ENCODE data around the gene IGF2BP1.
"Not testable (repeated sequence)": the region's sequence is repeated elsewhere in the genome, so short reads cannot be mapped to it uniquely, and the experiment has no call there.

The IGF2BP1 gene

GRCh38 chr17:49079840-49080663 lies 82.9 kb downstream of the IGF2BP1 start:
- Histone ChIP-seq H3K4me3 (ENCODE audit: low read depth, low read length) (no peak overlapping the region), H3K27me3 (ENCODE audit: insufficient read depth, low read length) (no peaks in the 10 kb centered on the region), H2AFZ (ENCODE audit: low read length, unreplicated experiment) (no peak overlapping the region), H3K79me2 (ENCODE audit: control insufficient read depth, insufficient read depth, low read length, unreplicated experiment) (no peaks in the 10 kb centered on the region), H3K4me1 (ENCODE audit: control insufficient read depth, insufficient read depth, low read length, unreplicated experiment) (peaks cover 29% of the 10 kb centered on the region), H3K36me3 (ENCODE audit: insufficient read depth, low read length) (no peaks in the 10 kb centered on the region), H3K27ac (ENCODE audit: low read depth, low read length) (no peak overlapping the region)

DNA sequence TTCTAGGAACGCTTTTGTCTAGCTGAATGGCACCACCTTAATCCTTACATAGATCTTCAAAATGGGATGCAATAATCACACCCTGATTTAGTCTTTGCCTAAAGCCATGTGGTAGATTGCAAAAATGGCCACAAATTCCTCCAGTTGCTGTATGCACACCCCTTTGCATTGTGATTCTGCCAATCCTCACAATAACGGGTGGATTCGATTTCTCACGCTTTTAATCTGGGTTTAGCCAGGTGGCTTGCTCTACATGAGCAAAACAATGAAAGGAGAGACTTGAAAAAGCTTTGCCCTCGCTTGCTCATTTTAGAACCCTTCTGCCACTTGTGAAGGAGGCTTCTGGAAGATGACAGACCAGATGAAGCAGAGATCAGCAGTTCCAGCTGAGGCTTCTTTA lies 85.0 kb downstream of the IGF2BP1 start:
- Histone ChIP-seq H2AFZ (ENCODE audit: low read length, unreplicated experiment) (no peak overlapping the region), H3K79me2 (ENCODE audit: control insufficient read depth, insufficient read depth, low read length, unreplicated experiment) (no peaks in the 10 kb centered on the region), H3K27ac (ENCODE audit: low read depth, low read length) (no peak overlapping the region), H3K4me1 (ENCODE audit: control insufficient read depth, insufficient read depth, low read length, unreplicated experiment) (peaks cover 23% of the 10 kb centered on the region), H3K4me3 (ENCODE audit: low read depth, low read length) (no peak overlapping the region), H3K27me3 (ENCODE audit: insufficient read depth, low read length) (no peaks in the 10 kb centered on the region), H3K36me3 (ENCODE audit: insufficient read depth, low read length) (no peaks in the 10 kb centered on the region)

DNA sequence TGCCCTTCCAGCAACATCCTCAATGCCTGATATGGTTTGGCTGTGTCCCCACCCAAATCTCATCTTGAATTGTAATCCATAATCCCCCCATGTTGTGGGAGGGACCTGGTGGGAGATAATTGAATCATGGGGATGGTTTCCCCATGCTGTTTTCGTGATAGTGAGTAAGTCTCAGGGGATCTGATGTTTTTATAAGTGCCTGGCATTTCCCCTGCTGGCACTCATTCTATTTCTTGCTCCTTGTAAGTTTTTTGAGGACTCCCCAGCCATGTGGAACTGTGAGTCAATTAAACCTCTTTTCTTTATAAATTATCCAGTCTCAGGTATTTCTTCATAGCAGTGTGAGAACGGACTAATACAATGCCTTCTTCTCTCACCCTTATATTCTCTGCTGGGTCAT lies 87.9 kb downstream of the IGF2BP1 start:
- H3K4me1 ChIP-seq (ENCODE audit: control insufficient read depth, insufficient read depth, low read length, unreplicated experiment): peaks cover 15% of the 10 kb centered on the region
- H3K36me3 ChIP-seq (ENCODE audit: insufficient read depth, low read length); H2AFZ ChIP-seq (ENCODE audit: low read length, unreplicated experiment); H3K27ac ChIP-seq (ENCODE audit: low read depth, low read length); H3K79me2 ChIP-seq (ENCODE audit: control insufficient read depth, insufficient read depth, low read length, unreplicated experiment); H3K27me3 ChIP-seq (ENCODE audit: insufficient read depth, low read length); H3K4me3 ChIP-seq (ENCODE audit: low read depth, low read length): not testable (repeated sequence)

DNA sequence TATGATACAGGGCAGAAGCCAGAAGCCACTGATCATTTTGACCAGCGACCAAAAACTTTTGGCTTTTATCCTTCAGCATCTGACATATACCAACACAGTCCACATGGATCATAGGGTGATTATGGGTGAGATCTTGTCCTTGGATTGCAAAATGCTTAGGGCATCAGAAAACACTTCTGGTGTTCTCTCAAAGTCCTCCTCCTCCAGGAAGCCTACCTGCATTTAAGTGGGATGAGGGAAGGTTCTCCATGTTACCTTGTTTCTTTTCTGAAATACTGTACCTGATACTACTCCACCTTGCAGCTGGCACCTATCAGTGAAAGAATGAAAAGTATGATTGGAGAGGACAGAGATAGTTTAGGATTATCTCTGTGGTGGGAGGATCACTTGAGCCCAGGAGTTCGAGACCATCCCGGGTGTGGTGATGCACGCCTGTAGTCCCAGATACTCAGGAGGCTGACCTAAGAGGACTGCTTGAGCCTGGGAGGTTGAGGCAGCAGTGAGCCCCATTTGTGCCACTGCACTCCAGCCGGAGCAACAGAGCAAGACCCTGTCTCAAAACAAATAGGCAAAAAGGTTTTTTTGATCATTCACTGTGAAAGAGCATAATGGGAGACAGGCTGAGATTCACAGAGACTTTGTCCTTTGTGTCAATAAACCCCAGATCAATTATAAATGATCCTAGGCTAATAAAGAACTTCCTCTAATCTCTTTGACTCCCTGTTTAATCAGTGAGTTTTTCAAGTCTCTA lies 88.6 kb downstream of the IGF2BP1 start:
- Histone ChIP-seq H3K4me1 (ENCODE audit: control insufficient read depth, insufficient read depth, low read length, unreplicated experiment) (peaks cover 15% of the 10 kb centered on the region), H3K36me3 (ENCODE audit: insufficient read depth, low read length) (no peaks in the 10 kb centered on the region), H3K79me2 (ENCODE audit: control insufficient read depth, insufficient read depth, low read length, unreplicated experiment) (no peaks in the 10 kb centered on the region), H3K4me3 (ENCODE audit: low read depth, low read length) (no peak overlapping the region), H3K27me3 (ENCODE audit: insufficient read depth, low read length) (no peaks in the 10 kb centered on the region), H3K27ac (ENCODE audit: low read depth, low read length) (no peak overlapping the region), H2AFZ (ENCODE audit: low read length, unreplicated experiment) (no peak overlapping the region)

- H3K27ac ChIP-seq (ENCODE audit: low read depth, low read length): no peak overlapping the region
- no peak overlapping the region for H3K4me3 ChIP-seq (ENCODE audit: low read depth, low read length)
- H3K27me3 ChIP-seq (ENCODE audit: insufficient read depth, low read length): no peaks in the 10 kb centered on the region
- no peaks in the 10 kb centered on the region for H3K36me3 ChIP-seq (ENCODE audit: insufficient read depth, low read length)
- no peak overlapping the region for H2AFZ ChIP-seq (ENCODE audit: low read length, unreplicated experiment)
- no peaks in the 10 kb centered on the region for H3K79me2 ChIP-seq (ENCODE audit: control insufficient read depth, insufficient read depth, low read length, unreplicated experiment)
- peaks cover 12% of the 10 kb centered on the region for H3K4me1 ChIP-seq (ENCODE audit: control insufficient read depth, insufficient read depth, low read length, unreplicated experiment)
Measured at GRCh38 chr17:49086316-49086605, 89.1 kb downstream of the IGF2BP1 start.

GRCh38 chr17:49086649-49087048 lies 89.5 kb downstream of the IGF2BP1 start:
- Histone ChIP-seq H3K79me2 (ENCODE audit: control insufficient read depth, insufficient read depth, low read length, unreplicated experiment) (no peaks in the 10 kb centered on the region), H2AFZ (ENCODE audit: low read length, unreplicated experiment) (no peak overlapping the region), H3K4me3 (ENCODE audit: low read depth, low read length) (no peak overlapping the region), H3K36me3 (ENCODE audit: insufficient read depth, low read length) (no peaks in the 10 kb centered on the region), H3K4me1 (ENCODE audit: control insufficient read depth, insufficient read depth, low read length, unreplicated experiment) (peaks cover 12% of the 10 kb centered on the region), H3K27ac (ENCODE audit: low read depth, low read length) (no peak overlapping the region), H3K27me3 (ENCODE audit: insufficient read depth, low read length) (no peaks in the 10 kb centered on the region)

DNA sequence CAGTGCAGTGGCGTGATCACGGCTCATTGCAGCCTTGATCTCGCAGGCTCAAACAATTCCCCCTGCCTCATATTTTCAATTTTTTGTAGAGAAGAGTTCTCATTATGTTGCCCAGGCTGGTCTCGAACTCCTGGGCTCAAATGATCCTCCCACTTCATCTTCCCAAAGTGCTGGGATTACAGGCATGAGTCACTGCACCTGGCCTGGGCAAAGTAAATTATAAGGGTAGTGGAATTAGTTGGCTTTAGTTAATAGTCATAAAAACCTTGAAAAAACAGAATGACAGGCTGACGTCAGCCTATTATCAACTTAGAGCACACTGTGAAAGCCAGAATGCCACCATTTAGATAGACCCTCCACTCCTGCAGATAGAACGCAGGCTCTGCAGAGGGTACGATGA lies 91.9 kb downstream of the IGF2BP1 start:
- Histone ChIP-seq H2AFZ (ENCODE audit: low read length, unreplicated experiment) (no peak overlapping the region), H3K36me3 (ENCODE audit: insufficient read depth, low read length) (no peaks in the 10 kb centered on the region), H3K4me1 (ENCODE audit: control insufficient read depth, insufficient read depth, low read length, unreplicated experiment) (peaks cover 12% of the 10 kb centered on the region), H3K27me3 (ENCODE audit: insufficient read depth, low read length) (no peaks in the 10 kb centered on the region), H3K27ac (ENCODE audit: low read depth, low read length) (no peak overlapping the region), H3K4me3 (ENCODE audit: low read depth, low read length) (no peak overlapping the region), H3K79me2 (ENCODE audit: control insufficient read depth, insufficient read depth, low read length, unreplicated experiment) (no peaks in the 10 kb centered on the region)

DNA sequence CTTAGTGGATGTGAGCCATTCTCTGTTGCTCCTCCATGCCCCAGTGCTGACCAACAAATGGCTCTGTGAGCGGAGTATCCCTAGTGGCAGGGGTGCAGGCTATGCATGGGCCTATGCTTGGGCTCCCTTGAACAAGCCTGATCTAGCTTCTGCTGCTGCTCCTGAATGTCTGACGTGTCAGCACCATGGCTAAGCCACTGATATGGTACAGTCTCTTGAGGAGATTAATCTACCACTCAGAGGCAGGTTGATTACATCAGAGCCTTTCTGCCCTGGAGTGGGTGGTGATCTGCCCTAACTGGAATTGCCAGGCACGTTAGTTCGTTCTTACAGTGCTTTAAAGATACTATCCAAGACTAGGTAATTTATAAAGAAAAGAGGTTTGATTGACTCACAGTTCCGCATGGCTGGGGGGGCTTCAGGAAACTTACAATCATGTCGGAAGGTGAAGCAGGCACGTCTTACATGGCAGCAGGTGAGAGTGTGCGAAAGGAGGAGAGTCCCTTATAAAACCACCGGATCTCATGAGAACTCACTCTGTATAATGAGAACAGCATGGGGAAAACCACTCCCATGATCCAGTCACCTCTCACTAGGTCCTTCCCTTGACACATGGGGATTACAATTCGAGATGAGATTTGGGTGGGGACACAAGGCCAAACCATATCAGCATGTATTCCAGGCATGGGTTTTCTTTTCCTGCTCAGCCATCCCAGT lies 93.9 kb downstream of the IGF2BP1 start:
- Histone ChIP-seq H3K4me3 (ENCODE audit: low read depth, low read length) (no peak overlapping the region), H3K27ac (ENCODE audit: low read depth, low read length) (no peak overlapping the region), H3K27me3 (ENCODE audit: insufficient read depth, low read length) (no peaks in the 10 kb centered on the region), H3K79me2 (ENCODE audit: control insufficient read depth, insufficient read depth, low read length, unreplicated experiment) (no peaks in the 10 kb centered on the region), H3K4me1 (ENCODE audit: control insufficient read depth, insufficient read depth, low read length, unreplicated experiment) (no peaks in the 10 kb centered on the region), H3K36me3 (ENCODE audit: insufficient read depth, low read length) (no peaks in the 10 kb centered on the region), H2AFZ (ENCODE audit: low read length, unreplicated experiment) (no peak overlapping the region)

DNA sequence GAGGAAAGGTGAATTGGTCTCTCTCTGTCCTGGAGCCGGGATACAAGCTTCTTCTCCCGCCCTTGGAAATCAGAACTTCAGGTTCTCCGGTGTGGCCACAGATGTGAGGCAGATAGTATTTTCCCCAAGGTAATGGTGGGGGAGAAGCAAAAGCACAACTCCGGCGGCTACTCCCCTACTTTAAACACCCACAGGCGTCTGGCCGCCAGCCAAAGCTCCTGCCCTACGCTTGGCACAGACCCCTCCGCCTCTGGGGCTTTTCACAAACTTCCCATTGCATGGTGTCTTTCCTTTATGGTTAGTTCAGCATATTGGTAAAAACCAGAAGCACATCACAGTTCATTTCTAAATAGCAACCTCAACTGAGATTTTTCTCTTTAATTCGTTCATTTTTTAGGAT lies 95.9 kb downstream of the IGF2BP1 start:
- Histone ChIP-seq H3K79me2 (ENCODE audit: control insufficient read depth, insufficient read depth, low read length, unreplicated experiment) (no peaks in the 10 kb centered on the region), H3K27ac (ENCODE audit: low read depth, low read length) (no peak overlapping the region), H3K4me3 (ENCODE audit: low read depth, low read length) (no peak overlapping the region), H2AFZ (ENCODE audit: low read length, unreplicated experiment) (no peak overlapping the region), H3K27me3 (ENCODE audit: insufficient read depth, low read length) (no peaks in the 10 kb centered on the region), H3K36me3 (ENCODE audit: insufficient read depth, low read length) (no peaks in the 10 kb centered on the region), H3K4me1 (ENCODE audit: control insufficient read depth, insufficient read depth, low read length, unreplicated experiment) (no peaks in the 10 kb centered on the region)

DNA sequence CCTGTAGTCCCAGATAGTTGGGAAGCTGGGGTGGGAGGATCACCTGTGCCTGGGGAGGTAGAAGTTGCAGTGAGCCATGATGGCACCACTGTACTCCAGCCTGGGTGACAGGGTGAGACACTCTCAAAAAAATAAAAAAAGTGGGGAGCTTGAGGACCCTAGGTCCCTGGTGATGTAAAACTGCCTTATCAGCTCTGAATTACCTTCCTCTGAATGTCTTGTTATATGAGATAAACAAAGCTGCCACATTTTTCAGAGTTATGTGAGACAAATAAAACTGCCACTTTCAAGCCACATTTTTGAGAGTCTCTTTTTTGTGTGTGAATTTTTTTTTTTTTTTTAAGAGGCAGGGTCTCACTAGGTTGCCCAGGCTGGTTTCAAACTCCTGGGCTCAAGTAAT lies 103.4 kb downstream of the IGF2BP1 start:
- Histone ChIP-seq H3K27ac (ENCODE audit: low read depth, low read length) (0 out of 2 replicates have a peak overlapping the region, but pooled peaks have one; percentile 72), H3K27me3 (ENCODE audit: insufficient read depth, low read length) (no peaks in the 10 kb centered on the region), H3K4me1 (ENCODE audit: control insufficient read depth, insufficient read depth, low read length, unreplicated experiment) (peaks cover 20% of the 10 kb centered on the region)

More for the DNA sequence above, 103.4 kb downstream of the IGF2BP1 start:
- no peak overlapping the region for H2AFZ ChIP-seq (ENCODE audit: low read length, unreplicated experiment)
- H3K4me3 ChIP-seq (ENCODE audit: low read depth, low read length): no peak overlapping the region
- no peaks in the 10 kb centered on the region for H3K36me3 ChIP-seq (ENCODE audit: insufficient read depth, low read length)
- no peaks in the 10 kb centered on the region for H3K79me2 ChIP-seq (ENCODE audit: control insufficient read depth, insufficient read depth, low read length, unreplicated experiment)

Measured in ACC112 (cell line).